Heart left ventricle (tissue), 13 donors: ENCODE results near the gene HUNK.

Experiments used
- POLR2A ChIP-seq, 2 donors: fragments of 450-650 bp; IDR thresholded peaks; one replicate each; pipeline ENCODE4 v1.6.1; 2017; ENCODE audit warnings: antibody characterized with exemption in 2 of 2, mild to moderate bottlenecking in 2 of 2, moderate library complexity in 2 of 2
- TF ChIP-seq, protein P1 (sequence below), 12 donors: fragments of 200-600 bp; sonication (generic) in 4 of 12; IDR thresholded peaks; one replicate each; pipeline versions ENCODE4 v1.5.0 to v1.8.0; 2018 to 2022; ENCODE audit warnings: antibody characterized with exemption in 12 of 12, mild to moderate bottlenecking in 5 of 12
- donor health status: ischemic (EF 13 %, LVEDD 7.1; RV severe dilation, severe dysfunction).
- donor health status: DM: no; HTN: yes; CAD: no.
- donor health status: DM: no; HTN: no; CAD: no.
- donor health status: ischemic (EF 25% LVEDD 6.9; RV normal size, moderate dysfunction).
- donor health status: ischemic (EF 25% LVEDD 5.7; RV mildly dilated, moderate dysfunction).
- donor health status: ischemic (EF 35%, LVEDD 5.7; RV mildly dilated, moderate dysfunction).
- donor health status: nonischemic (EF 11% LVEDD 7.7; RV severe dilation, severe dysfunction).
- donor health status: DM: yes; HTN: yes; CAD: no.
- donor health status: PGD.
- donor health status: ischemic (EF 29% LVEDD 5.4; RV normal size, mild dysfunction).
- donor health status: nonischemic (EF 23%, LVEDD 6.1; RV moderate dilation, normal function).

GRCh38 chr21:31988492-31989290 is 115.9 kb downstream of the HUNK start:
- TF ChIP-seq, protein P1, sequence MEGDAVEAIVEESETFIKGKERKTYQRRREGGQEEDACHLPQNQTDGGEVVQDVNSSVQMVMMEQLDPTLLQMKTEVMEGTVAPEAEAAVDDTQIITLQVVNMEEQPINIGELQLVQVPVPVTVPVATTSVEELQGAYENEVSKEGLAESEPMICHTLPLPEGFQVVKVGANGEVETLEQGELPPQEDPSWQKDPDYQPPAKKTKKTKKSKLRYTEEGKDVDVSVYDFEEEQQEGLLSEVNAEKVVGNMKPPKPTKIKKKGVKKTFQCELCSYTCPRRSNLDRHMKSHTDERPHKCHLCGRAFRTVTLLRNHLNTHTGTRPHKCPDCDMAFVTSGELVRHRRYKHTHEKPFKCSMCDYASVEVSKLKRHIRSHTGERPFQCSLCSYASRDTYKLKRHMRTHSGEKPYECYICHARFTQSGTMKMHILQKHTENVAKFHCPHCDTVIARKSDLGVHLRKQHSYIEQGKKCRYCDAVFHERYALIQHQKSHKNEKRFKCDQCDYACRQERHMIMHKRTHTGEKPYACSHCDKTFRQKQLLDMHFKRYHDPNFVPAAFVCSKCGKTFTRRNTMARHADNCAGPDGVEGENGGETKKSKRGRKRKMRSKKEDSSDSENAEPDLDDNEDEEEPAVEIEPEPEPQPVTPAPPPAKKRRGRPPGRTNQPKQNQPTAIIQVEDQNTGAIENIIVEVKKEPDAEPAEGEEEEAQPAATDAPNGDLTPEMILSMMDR (IDR thresholded peaks at IDR 0.05), result no peak
- TF ChIP-seq POLR2A (IDR thresholded peaks at IDR 0.05), result no peak
